Stimulated activated CD4-positive, alpha-beta T cell treated with anti-CD3 and anti-CD28 coated beads, Interleukin-15, amount 100 ng/mL, for 48 hours (primary cell): ENCODE results near the gene RASSF5.
A peak's percentile ranks its signal among the peaks of the same experiment; 100 is the strongest.

ENCODE experiments used
- DNase-seq, 2 donors: peaks; one replicate each; pipeline ENCODE4 v3.0.0-alpha.2; 2020; ENCODE audit warnings: low read depth in 2 of 2

RASSF5 gene

DNA sequence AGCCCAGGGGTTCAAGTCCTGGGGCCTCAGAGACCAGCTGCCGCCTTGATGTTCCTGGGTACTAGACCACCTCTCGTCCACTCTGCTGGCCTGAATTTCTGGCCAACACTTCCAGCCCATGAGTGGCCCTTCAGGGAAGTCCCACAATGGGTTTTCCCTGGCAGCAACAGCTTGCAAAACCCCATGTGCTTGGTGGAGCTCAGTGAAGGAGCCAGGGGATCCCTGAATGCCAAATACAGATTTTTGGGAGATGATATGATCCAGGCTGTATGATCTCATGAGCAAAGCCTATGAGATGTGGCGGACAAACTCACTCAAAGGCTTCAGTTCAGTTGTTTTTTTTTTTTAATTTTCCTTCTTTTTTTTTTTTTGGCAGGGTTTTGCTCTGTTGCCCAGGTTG, 9.6 kb upstream of the RASSF5 start:
- DNase-seq: no peak

DNA sequence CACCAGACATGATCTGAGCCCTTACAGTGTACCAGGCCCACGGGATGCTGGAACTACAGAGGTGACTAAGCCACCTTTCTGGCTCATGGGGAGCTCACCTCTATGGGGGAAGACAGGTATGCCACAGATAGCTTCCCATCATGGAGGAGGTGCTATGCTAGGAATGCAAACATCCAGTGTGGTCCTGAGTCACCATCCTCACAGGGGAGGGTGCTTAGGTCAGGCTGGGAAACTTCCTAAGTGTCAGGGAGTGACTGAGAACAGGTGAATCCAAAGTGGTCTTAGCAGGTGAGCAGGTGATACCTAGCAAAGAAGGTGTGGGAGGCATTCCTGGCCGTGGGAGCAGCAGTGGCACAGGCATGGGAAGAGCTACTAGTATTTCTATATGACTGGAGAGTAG, 8.6 kb upstream of the RASSF5 start:
- DNase-seq: no peak

DNA sequence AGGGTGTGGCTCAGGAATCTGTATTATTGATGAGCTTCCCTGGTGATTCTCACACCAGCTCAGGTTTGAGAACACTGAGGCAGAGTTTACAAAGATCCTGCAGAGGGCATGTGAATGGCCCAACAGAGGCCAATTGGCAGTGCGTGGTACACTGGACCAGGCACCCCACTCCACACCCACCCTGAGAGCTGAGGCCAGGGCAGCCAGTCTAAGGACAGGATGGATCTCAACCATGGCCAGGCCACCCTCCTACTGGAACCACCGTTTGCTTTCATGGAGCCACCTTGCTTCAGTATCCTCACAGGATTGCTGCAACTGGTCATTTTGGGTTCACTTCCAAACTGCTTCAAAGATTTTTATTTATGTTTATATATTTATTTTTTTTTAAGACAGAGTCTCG, 7.3 kb upstream of the RASSF5 start:
- no peak for DNase-seq

DNA sequence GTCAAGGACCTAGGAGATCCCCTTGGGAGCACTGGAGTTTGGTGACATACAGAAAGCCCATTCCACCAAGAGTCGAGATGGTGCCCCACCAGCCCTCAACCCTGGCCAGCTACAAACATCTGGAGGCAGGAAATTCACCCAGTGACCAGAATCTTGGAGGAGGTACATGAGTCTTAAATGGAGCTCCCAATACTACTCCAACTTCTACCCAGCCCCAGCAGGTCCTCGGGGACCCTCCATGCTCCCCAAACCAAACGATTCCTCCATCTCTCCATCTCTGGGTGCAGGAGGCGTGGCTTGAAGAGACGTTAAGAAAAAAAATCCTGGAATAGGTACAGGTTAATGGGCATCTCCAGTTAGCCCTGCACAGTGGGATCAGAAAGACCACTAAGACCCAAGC, 5.5 kb upstream of the RASSF5 start:
- DNase-seq: no peak

DNA sequence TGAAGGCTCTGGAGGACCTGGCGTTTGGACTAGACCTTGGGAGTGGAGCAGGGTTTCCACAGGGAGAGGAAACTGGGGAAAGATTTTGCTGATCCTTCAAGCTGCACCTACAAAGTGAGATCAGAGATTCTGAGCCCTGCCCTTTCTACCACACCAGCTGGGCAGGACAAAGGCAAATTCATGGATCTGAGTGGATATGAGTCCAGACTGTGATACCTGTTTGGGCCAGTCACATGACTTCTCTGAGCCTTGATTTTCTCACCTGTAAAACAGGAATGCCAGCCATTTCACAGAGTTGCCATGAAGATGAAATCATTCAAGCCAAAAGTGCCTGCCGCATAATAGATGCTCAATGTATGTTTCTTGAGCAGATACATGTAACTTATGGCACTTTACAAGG, 4.9 kb upstream of the RASSF5 start:
- no peak for DNase-seq

DNA sequence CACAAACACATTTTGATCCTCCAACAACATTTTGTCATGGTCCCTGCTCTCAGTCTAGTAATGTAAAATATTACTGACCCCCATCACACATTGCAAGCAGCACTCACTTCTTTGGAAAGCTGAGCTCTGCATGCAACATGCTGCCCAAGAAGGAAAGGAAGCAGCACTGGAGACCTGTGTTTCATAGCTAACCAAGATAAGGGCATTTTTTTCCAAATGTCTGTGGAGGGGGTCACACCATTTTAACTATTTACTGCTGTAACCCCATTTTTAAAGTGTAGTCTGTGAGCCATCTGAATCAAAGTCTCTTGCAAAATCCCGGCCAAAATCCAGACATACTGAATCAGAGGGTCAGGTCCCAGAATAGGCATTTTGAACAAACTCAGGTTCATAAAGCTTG, 4.5 kb upstream of the RASSF5 start:
- no peak for DNase-seq

DNA sequence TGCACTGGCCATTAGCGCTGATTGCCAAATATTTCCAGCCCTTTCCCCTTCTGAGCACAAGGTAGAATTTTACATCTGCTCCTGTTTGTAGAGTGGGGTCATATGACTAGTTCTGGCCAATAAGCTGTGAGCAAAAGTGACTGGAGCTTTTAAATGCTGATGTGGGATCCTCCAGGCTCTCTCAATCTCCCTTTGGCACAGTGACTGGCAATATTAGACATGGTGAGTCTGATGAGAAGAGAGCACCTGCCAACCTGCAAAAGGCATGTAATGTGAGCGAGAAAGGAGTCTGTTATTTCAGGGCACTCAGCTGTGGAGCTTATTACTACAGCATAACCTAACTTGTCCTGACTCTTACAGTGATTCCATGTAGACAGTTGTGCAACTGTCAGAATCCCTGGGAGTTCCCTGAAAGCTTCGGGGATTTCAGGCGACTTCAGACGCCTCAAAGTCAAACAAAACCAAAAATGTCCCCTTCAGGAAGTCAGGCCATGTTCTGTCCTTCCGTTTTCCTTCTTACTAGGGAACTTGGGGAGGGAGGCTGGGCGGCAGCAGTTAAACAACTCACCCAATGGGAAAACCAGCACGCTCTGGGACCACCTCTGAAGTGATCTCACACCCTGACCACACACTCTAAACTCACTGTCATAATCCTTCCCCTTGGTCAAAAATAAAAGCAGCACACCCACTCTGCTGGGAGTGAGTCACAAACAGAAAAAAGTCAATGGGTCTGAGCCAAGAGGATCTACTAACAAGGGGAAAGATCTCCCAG, 3.6 kb upstream of the RASSF5 start:
- DNase-seq: peak; percentile 35 to 43

DNA sequence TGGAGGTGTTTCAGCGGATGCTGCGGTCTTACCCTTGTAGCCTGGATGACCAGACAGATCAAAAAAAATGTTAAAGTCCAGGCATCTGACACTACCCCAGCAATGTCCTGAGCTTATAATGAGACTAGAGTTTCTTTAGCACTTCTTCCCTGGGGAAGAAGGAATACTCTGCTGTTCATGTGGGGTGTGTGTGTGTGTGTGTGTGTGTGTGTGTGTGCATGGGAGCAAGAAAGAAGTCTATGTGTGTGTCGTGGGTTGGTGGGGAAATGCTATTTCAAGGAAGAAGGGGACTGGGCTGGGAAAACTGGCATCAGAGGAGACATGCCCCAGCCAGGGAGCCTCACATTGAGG, 3.0 kb upstream of the RASSF5 start:
- no peak for DNase-seq

DNA sequence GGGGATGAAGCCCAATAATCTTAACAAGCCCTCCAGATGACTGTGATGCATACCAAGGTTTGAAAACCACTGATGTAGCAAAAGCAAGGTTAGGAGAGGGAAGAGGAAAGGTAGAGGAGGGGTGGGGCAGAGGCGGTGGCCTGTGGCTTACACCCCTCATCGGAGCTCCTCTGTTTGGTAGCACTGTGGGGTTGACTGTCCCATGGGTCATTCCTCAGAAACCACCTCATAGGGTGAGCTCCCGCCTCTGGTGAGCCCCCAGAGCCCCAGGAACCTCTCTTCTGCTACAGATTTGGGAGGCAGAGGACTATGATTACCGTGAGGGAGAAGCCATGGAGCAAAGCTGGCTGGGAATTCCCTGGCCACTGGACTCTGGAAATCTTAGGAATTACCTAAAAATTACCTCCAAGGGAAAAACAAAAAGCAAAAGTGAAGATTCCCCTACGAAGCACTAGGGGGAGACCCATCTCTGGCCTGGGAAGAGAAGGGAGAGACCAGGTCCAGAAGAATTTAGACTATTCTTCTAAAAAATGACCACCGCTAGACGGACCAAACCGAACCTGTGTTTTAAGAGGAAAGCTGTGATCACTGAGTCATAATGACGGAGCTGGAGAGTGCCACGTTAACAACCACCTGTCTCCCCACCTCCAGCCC, 1.5 kb upstream of the RASSF5 start:
- no peak for DNase-seq

DNA sequence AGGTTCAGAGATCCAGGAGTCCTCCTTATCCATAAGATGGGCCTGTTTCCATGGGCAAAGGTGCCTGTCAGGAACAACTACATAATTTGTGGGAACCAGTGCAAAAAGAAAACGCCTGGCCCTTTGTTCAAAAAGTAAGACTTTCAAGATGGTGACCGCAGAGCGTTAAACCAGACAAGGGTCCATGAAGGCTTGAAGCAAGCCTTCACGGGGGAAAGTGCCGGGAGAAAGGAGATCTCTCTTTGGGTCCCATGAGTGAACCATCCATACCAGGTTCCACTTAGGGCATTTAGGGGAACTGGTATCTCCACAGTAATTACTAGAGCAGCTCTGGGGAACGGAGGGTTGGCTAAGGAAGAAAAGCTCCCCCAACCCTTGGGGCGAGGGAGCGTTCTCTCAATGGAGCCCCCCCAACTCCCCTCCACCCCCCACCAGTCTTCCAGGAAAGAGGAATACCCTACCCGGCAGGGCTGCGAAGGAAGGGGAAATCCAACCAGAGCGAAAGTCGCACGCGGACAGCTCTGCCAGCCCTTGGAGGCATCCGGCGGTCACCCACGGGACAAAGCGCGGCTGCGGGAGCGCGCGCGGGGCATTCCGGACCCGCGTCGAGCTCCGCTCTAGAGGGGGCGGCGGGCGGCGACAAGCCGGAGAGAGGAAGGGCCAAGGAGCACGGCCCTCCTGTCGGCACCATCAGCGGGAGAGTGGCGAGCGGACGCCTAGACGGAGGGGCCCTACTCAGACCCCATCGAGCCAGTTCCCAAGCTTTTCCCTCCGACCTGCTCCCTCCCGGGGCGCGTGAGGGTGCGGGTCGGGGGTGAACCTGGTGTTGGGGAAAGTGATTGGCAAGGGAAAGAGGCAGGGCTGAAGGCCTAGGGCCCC, 687 bp upstream of the RASSF5 start:
- no peak for DNase-seq

DNA sequence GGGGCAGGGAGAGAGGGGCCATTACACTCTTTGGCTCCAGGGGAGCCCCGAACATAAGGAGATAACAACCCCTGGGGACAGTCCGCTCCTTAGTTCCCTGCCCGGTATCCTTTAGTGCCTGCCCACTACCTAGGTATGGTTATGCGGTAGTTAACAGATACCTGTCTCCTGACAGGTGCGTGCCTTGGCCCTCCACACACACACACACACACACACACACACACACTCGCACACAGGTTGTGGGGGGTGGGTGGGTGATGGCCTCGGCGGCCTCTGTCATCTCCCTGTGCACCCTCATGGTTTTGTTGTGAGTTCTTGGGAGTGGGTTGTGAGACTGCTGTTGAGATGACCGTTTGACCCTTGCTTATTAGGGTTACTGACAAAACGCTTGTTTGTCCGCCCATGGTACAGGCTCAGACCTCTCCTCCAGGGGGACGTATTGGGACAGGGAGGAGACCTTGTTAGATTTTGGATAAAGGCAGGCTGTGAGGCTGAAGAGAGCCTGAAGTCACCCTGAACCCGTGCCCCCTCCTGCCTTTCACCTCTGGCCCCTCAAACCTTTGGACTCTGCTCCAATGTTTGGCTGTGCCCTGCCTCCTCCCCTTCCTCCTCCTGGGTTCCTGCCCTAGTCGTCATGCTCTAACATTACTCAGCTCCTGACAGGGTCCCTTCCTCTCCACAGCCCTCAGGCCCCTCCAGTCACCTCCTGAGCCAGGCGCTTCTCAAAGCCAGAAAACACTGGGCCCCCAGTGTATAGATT, 979 bp downstream of the RASSF5 start:
- no peak for DNase-seq

DNA sequence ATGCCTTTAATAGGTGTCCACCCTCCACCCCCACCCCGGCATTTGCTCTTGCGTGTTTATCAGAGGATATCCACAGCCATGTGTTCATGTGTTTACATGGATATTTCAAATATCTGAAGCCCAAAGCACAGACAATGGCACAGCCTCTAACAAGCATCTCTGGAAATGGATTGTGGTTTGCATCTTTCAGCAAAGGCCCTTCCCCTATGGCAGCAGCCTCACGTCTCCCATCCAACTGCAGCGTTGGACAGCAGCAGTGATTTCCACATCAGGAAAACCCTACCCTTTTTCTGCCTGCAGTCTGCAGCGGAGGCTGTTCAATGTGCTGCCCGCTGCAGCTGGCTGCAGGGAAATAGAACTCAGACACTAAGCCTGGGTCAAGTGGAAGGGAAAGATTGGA, 1.6 kb downstream of the RASSF5 start:
- DNase-seq: no peak

DNA sequence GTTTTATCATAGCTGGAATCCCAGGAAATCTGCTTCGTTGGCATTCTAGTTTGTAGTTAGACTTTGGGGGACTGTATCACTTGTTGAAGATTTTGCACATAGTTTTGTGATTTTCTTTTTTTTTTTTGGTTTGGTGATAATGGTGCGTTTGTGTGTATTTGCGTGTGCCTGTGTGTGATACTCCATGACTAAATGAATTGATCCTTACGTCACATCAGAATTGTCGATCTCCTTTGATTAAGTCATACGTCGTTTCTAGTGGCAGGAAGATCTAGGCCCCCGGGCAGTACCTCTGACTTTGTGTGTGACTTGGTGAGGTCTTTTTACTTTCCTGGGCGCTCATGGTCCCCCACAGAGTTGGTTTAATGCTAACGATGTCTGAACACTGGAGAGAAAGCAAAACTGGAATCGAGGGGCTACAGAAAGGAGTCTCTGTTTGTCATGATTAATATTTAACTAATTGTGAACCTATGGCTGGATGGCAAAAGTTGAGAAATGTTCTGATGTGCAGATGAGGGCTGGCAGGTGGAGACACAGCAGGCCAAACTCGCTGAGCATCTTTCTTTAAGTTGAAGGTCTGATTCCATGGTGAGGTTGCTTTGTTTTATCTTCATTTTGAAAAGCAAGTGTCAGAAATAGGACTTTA, 2.4 kb downstream of the RASSF5 start:
- DNase-seq: no peak

DNA sequence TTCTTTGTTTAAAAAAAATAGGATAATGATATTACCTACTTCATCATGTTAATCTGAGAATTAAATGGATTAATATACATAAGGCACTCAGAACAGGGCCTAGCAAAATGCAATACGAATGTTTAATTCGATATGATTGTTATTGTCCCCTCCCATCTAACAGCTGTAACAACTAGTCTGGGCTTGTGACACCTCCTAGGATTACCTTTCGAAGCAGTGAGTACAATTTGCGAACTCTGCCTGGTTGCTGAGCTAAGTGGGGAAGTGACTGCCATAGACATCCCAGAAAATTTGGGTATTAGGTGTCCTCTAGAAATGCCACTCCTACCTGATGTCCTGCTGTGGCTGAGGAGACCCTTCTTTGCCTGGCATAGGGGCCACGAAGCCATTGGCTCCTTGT, 3.0 kb downstream of the RASSF5 start:
- no peak for DNase-seq

DNA sequence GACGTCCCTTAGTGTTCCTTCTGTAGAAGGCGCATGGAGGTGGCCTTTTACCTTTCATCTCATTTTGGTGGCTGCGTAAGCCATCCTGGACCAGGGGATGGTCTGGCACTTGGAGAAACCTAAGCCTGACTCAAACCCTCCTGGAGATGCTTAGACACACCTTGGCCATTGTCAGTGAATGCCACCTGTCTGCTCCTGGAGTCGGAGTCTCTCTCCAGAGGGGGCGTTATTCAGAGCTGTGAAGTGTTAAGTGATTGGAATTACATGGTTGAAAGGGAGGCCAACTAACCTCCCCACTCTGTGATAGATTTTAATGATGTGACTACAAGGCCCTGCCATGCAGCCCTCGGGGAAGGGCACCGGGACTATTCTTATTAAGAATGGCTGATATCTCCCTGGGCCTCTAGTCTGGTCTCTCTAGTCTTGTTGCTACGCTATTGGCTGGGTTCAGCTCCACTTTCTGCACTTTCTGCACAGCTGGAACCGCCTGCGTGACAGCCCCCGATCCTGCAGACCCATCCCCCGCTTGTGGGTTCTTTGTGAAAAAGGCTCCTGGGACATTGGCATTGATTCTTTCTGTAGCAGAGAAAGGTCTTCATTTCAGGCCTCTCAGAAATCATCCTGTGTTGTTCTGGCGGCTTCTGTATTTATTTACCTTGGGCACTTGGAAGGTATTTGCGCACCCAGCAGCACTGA, 4.2 kb downstream of the RASSF5 start:
- DNase-seq: no peak

DNA sequence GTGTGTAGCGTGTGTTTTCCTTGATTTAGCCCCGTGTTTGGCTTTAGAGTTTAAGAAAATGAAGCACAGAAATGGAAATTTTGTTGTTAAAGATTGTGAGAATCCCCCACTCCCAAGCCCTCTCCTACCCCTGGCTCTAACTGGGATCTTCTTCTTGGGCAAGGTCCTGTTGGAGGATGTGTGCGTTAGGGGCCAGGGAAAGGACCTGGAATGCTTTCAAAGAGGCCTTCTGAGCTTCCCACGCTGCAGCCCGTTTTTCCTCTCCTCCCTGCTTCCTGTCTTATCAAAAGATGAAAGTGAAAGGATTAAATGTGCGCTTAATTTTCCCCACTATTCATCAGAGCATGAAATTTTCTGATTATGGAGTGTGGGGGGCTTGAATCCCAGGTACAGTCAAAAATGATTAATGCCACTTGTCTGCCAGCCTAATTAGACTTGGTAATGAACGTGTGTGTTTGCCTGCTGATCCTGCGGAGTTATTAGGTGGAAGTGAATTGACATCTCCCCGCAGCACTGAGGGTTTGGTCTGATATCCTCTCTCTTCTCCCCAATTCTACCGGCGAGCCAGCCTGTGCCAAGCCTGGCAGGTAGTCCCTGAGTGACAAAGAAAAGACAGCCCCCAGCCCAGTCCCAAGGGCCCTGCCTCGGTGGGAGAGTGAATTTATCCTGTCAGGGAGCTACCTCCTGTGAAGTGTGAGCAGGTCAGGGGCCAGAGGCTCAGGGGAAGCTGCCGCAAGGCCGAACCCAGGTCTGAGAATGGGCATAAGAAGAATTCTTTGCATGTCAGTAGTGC, 4.9 kb downstream of the RASSF5 start:
- DNase-seq: no peak

DNA sequence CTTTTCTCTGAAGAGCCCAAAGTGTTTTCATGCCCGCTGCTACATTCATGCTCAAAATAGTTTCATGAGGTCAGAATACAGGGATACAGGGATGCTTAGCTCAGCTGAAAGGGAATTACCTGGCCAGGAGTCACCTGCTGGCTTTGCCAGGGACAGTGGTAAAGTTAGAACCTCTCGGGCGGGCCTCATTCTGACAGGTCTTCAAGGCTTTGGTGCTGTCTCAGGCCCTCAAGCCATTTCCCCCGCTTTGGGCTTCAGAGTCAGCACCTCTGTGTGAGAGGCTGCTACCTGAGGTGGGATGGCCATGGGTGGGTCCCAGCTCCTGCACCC, 5.5 kb downstream of the RASSF5 start:
- DNase-seq: no peak

DNA sequence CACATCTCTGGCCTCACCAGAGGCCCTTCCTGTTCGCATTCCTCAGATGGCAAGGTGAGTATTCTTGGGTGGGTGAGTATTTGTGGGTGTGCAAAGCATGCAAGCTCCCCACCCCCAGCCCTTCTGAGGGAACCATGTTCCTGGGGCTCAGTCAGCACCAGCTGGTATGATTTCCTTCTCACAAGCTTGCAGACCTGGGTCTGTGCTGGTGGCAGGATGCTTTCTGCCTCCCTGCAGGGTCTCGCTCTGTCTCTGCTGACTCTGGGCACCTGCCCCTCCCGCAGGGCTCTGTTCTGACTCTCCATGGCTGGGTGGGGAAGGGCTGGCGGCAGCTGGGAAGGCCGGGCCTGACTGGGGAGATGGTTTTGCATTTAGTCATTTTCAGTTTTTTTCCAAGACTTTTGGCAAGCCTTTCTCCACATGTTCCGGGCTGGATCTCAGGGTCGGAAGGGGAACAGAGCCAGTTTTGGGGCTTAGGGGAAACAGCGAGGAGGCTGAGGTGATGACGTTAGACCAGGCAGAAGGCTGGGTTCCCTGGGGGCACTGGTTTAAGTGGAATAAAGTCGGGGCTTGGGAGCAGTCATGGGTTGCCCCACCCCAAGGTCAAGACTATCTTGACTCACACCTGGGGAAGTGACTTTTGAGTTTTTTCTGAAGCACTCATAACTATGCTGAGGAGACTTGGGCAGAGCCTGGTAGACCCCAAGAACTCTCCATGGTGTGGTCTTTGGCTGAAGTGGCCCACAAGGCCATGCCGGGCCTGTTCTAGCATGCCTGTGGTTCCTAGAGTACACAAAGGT, 6.2 kb downstream of the RASSF5 start:
- no peak for DNase-seq

DNA sequence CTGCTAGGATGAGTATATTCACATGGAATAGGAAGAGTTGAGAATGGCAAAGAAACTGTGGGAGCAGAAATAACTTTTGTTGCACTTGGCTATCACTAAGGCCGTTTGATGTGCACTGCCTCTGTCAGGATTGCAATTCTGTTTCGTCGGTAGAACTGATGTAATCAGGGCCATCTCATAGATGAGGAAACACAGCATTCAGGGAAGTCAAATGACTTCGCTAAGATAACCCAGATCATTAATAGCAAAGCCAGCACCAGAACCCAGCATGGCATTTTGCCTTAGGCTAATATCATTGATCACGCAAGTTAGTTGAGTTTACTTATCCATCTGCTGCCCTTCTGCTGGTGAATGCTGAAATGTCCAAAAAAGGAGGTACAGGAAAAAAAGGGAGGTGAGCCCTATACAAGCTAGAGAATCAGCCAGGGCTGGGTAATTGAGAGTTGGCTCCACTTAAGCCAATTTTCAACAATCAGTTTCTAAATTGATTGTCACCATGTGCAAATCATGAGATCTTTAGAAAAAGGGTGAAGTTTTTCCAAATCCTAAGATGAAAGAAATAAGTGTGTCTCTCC, 7.6 kb downstream of the RASSF5 start:
- DNase-seq: no peak
